ENCODE measurements around the gene PTPA. TPM values are rescaled to one million over a fixed set of nuclear protein-coding genes. Genes with fewer than 3 reads are reported as not detected.

PTPA gene
- total RNA-seq, 2 donors from 2014 or later, result 94.5 to 142 TPM

DNA sequence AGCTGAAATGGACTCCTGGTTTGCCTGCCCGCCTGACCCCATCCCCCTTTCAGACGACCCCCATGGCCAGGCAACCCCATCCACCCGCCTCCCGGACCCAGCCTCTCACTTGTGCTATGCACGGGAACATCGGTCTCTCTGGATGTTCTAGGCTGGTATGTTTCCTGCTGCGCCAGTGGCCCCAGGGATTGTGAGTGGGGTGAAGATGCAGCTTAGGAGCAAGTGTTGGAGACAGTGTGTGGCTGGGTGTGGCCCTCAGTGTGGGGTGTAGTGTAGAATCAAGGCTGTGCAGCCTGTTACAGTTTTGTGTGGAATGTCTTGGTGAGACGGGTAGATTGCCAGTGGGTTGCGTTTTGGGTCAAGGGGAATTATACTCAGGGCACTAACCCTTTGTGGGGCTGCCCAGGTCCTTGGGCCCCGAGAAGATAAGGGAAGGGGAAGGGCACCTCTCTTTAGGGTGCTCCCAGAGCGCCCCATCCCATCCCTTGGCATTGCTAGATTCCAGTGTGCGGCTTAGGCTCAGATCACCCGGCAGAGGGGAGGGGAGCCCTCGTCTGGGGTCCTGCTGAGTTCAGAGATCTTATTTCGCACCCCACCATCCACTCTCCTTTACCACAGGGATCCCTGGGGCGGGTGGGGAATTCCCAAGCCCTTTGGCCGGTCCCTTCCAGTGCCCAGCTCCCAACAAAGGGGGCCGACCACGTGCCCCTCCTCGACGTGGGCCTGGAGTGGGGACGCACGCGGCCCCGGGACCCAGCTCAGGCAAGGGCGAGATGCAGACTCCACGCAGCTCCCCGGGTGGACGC lies 62.3 kb downstream of the PTPA start:
- Histone ChIP-seq H3K36me3 (no peaks in the 10 kb centered on the region), H3K4me3 (peak overlapping the region; percentile 73), H3K9ac (ENCODE audit: low read depth in 2 of 2, low read length in 2 of 2) (peak overlapping the region; percentile 83 to 97), H3K27me3 (no peaks in the 10 kb centered on the region), H3K27ac (peak overlapping the region; percentile 98), H3K4me1 (peaks cover 5% of the 10 kb centered on the region), H3K9me3 (no peaks in the 10 kb centered on the region)
- TF ChIP-seq, protein P1, sequence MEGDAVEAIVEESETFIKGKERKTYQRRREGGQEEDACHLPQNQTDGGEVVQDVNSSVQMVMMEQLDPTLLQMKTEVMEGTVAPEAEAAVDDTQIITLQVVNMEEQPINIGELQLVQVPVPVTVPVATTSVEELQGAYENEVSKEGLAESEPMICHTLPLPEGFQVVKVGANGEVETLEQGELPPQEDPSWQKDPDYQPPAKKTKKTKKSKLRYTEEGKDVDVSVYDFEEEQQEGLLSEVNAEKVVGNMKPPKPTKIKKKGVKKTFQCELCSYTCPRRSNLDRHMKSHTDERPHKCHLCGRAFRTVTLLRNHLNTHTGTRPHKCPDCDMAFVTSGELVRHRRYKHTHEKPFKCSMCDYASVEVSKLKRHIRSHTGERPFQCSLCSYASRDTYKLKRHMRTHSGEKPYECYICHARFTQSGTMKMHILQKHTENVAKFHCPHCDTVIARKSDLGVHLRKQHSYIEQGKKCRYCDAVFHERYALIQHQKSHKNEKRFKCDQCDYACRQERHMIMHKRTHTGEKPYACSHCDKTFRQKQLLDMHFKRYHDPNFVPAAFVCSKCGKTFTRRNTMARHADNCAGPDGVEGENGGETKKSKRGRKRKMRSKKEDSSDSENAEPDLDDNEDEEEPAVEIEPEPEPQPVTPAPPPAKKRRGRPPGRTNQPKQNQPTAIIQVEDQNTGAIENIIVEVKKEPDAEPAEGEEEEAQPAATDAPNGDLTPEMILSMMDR (IDR thresholded peaks at IDR 0.05), result no peak
- DNase-seq, result peak; percentile 30
- intact Hi-C loops (cut with DNase I), result loop anchor here (2.0 to 5.0 kb wide), 2 partner anchors 309 to 437 kb away; no protein-coding TSS in a partner anchor

DNA sequence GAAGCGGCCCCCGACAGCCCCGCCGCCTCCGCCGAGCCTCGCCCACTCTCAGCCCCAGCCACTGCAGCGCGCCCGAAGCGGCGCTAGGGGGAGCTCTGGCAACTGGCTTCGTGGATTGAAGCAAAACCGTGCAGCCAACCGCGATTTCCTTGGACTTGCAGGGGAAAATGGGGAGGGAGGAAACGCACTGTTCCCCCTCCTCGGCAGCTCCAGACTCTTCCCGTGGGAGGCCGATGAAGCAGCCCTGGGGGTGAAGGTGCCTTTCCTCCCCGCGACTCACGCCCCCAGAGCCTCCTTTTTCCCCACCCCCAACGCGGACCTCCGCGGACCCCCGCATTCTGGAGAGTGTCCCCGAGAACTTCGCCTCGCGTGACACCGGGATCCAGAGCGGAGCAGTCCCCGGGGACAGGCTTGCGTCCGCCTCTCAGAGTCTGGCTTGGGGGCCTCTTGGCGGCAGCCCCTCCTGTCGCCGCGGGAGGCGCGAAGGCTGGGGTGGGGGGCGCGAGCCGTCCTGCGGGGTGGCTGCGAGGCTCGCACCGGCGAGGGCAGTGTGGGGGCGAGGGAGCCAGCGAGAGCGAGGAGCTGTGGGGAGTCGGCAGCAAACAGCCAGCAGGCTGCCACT lies 63.0 kb downstream of the PTPA start:
- H3K4me3 ChIP-seq, result peak overlapping the region; percentile 73
- intact Hi-C loops (cut with DNase I), result loop anchor here (5.0 kb wide), 1 partner anchor 308 kb away; no protein-coding TSS in a partner anchor
- H3K9ac ChIP-seq (ENCODE audit: low read depth in 2 of 2, low read length in 2 of 2), result peak overlapping the region; percentile 83 to 97
- peaks cover 12% of the 10 kb centered on the region for H3K4me1 ChIP-seq
- no peaks in the 10 kb centered on the region for H3K36me3 ChIP-seq
- TF ChIP-seq, protein P1 (IDR thresholded peaks at IDR 0.05), result peak; percentile 94
- peak overlapping the region; percentile 98 for H3K27ac ChIP-seq
- no peaks in the 10 kb centered on the region for H3K27me3 ChIP-seq
- H3K9me3 ChIP-seq, result no peaks in the 10 kb centered on the region
- peak; percentile 95 for DNase-seq

DNA sequence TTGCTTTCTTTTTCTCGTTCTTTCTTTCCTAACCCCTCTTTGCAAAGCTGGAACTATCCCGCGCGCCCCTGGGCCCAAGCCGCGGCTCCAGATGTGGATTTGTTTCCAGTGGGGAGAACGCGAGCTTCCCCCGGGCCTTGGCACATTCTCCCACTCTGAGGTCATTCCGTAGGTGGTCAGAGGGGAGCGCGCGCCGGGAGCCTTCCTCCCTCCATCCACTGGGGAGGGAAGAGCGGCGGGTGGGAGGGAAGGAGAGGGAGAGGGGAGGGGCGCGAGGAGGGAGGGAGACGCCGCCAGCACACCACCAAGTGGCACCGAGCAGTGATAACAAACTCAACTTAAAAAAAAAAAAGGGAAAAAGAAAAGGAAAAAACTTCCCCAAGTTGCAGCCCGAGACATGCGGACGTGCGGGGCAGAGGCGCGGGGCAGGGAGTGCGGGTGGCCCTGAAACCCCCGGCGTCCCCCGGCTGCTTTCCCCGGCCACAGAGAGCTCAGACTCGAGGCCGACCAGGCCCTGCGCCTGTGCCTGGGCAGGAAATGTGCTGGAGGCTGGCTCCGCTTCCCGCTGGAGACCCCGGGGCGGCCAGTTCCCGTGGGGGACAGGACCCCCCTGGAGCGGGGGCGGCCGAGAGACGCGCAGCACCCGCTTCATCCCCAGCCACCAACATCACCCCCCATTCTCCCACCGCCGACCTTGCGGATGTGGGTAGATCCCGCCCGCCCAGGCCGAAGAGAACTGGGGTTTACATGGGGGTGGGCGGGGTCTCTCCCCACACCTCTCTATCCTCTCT lies 63.7 kb downstream of the PTPA start:
- TF ChIP-seq, protein P1 (IDR thresholded peaks at IDR 0.05), result no peak
- Histone ChIP-seq H3K27ac (peak overlapping the region; percentile 98), H3K9me3 (no peaks in the 10 kb centered on the region), H3K27me3 (no peaks in the 10 kb centered on the region), H3K4me3 (peak overlapping the region; percentile 73), H3K9ac (ENCODE audit: low read depth in 2 of 2, low read length in 2 of 2) (peak overlapping the region; percentile 83 to 97), H3K36me3 (no peaks in the 10 kb centered on the region), H3K4me1 (peaks cover 18% of the 10 kb centered on the region)
- DNase-seq, result peak; percentile 83
- intact Hi-C loops (cut with DNase I), result loop anchor here (5.0 kb wide), 1 partner anchor 307 kb away; no protein-coding TSS in a partner anchor

DNA sequence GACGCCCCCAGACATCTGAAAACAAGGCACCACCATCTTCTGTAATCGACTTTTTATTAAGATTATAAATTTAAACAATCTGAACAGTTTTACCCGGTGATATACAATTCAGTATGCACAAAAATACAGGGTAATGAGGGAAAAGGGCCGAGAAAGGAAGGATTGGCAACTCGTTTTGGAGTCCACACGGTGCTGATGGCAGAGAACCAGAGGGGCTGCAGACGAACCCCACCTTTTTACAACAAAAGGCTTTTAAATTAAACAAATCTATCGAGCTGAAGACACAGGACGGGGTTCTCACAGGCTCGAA lies 64.3 kb downstream of the PTPA start:
- Histone ChIP-seq H3K4me3 (peak overlapping the region; percentile 73), H3K36me3 (no peaks in the 10 kb centered on the region), H3K4me1 (peaks cover 18% of the 10 kb centered on the region), H3K27me3 (no peaks in the 10 kb centered on the region), H3K27ac (peak overlapping the region; percentile 98), H3K9ac (ENCODE audit: low read depth in 2 of 2, low read length in 2 of 2) (peak overlapping the region; percentile 83 to 97), H3K9me3 (no peaks in the 10 kb centered on the region)
- TF ChIP-seq, protein P1 (IDR thresholded peaks at IDR 0.05), result no peak
- no peak for DNase-seq
- intact Hi-C loops (cut with DNase I), result no loop called here
